Mammary microvascular endothelial cell (primary cell): Measurements from ENCODE around the gene PAPLN. TPM values are rescaled to one million over a fixed set of nuclear protein-coding genes. Genes with fewer than 3 reads are reported as not detected.

ENCODE experiments used
- total RNA-seq: library from RNA; depleted of rRNA; stranded (reverse); fragments of >200 nt; gene quantifications from 2 replicates; pipeline ENCODE4 v1.2.3, GENCODE V29; 2015

The PAPLN gene
- total RNA-seq = 18.6 and 19.7 TPM in 2 replicates

GRCh38 chr14:73237219-73237785 lies at the start of gene PAPLN:
Gene PAPLN, plus strand, starts transcription at chr14:73237506. Its CDS starts 2,273 bp downstream, at chr14:73239779.

Other genes starting within 250 kb of the PAPLN start
- gene ZFYVE1, start 210.4 kb upstream of the PAPLN start, total RNA-seq = 16.1 and 17.4 TPM in 2 replicates
- 19.9 and 21.6 TPM in 2 replicates for gene RBM25, start 179.0 kb upstream of the PAPLN start, total RNA-seq
- gene PSEN1, start 101.0 kb upstream of the PAPLN start, total RNA-seq = 25.0 and 29.5 TPM in 2 replicates
- gene NUMB, start 221.0 kb downstream of the PAPLN start, total RNA-seq = 47.1 and 51.2 TPM in 2 replicates